Measurements from ENCODE around the gene AP3B1.
"Not testable (repeated sequence)": the region's sequence is repeated elsewhere in the genome, so short reads cannot be mapped to it uniquely, and the experiment has no call there.

The AP3B1 gene

DNA sequence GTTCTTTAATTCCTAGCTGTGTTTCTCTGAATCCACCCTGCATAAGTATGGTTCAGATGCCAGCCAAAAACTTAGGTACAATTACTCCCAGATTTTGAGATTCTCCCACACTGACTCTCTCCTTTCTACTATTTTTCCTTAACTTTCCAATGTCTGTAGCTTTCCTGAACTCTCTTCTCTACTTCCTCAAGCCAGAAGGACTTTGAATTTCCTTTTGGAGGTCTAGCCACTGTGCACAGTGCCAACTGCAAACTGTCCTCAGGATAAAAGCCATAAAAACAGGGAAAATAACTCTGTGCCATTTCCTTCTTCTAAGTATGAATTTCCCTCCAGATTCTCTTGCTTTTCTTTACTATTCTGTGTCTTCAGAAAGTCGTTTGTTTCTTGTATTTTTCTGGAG is 157.2 kb downstream of the AP3B1 start:
- DNase-seq (ENCODE audit: low read depth), result no peak

- DNase-seq (ENCODE audit: low read depth), result no peak
Observed at GRCh38 chr5:78133423-78133822, 161.1 kb downstream of the AP3B1 start.

DNA sequence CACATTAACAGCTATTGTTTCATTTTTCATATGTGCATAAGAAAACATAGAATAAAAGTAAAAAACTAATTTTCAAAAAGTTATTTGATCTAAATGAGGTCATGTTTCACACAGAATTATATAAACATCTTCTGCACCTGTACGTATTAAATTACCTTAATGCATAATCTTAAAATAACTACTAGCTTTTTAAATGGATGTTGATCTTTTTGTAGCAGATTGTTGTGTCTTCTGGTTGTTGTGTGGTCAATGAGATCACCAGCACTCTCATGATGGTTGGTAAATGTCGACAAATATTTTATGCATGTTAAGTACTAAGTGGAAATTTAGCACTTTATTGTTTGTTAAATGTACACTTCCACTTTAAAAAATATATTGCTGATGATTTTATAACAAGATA is 162.0 kb downstream of the AP3B1 start:
- no peak for DNase-seq (ENCODE audit: low read depth)

GRCh38 chr5:78129597-78129996 is 164.9 kb downstream of the AP3B1 start:
- DNase-seq (ENCODE audit: low read depth), result no peak

- DNase-seq (ENCODE audit: low read depth), result no peak
Observed at GRCh38 chr5:78127875-78128274, 166.6 kb downstream of the AP3B1 start.

DNA sequence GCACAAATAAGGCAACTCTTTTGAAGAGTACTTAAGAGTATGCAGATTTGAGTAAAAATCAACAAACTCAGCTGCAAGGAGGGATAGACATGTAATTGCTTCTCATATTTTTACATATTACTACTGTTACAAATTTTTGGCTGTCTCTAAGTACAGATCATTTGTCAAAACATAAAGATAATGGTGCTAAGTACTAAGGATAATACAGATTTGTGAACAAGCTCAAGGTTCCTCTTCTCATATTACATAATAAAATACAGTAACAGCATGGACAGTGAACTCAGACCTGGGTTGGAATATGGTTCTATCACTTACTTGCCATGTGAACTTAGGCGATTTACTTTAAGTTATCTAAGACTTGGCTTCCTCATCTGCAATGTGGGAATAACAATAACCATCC is 168.0 kb downstream of the AP3B1 start:
- no peak for DNase-seq (ENCODE audit: low read depth)

GRCh38 chr5:78116167-78116566 is 178.3 kb downstream of the AP3B1 start:
- no peak for DNase-seq (ENCODE audit: low read depth)

DNA sequence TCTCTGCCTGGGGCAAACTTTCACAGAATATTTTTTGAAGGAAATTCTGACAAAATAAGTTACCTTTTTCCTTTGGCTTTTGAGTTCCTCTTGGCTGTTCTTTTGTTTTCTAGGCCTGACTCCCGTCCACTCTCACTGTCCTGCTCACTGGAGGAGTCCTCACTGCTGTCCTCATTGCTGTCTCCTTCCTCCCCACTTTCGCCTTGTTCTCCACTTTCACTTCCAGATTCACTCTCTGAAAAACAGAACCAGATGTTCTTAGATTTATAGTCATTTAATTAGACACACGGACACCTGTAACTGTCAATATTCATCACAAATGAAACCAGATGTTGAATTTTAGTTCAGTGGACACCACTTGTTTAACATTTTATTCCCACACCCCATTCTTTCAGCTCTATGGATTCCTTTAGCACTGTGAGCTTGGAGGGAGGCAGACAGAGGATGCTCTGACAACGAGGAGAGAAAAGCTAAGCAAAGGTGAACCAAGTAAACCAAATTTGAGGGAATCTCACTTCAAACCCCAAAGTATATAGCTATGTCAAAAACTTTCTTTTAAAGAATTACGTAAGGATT is 180.7 kb downstream of the AP3B1 start:
- no peak for DNase-seq (ENCODE audit: low read depth)

DNA sequence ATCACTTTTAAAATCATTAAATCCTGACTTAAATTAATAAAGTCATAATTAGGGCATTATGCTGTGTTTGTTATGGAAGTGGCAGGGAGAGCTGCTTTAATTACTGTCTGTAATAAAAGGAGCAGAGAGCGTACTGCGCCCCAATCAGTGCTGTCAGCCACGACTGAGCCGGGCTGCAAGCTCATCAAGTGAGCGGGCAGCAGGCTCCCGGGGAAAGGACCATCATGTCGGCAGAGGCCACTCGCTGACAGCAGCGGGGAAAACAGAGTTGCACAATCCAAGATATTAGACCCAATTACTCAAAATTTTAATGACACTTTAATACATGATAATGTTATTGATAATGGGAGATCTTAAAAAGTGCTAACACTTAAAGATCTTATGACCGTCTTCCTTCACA is 181.6 kb downstream of the AP3B1 start:
- DNase-seq (ENCODE audit: low read depth), result no peak

GRCh38 chr5:78109891-78110324 is 184.6 kb downstream of the AP3B1 start:
- DNase-seq (ENCODE audit: low read depth), result no peak

- DNase-seq (ENCODE audit: low read depth), result no peak
Observed at GRCh38 chr5:78108564-78108963, 185.9 kb downstream of the AP3B1 start.

GRCh38 chr5:78103232-78103918 is 191.1 kb downstream of the AP3B1 start:
- DNase-seq (ENCODE audit: low read depth), result no peak

DNA sequence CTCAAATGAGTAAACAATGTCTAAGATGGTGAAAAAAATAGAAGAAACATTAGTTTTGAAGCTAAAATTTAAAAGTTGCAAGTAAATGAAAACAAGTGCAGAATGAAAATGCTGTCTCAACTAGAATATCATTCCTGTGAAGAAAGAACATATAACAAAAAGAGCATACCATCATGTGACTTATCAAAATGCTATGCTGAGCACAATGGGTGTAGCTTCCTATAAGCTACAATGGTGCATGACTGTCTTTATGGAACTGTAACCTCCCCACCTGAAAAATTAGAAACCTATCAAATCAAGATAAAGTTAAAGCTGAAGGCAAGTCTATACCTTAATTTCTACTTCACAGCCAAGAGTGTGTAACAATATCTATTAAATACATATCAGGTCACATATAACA is 192.0 kb downstream of the AP3B1 start:
- DNase-seq (ENCODE audit: low read depth), result no peak

- no peak for DNase-seq (ENCODE audit: low read depth)
Observed at GRCh38 chr5:78095125-78095524, 199.4 kb downstream of the AP3B1 start.

DNA sequence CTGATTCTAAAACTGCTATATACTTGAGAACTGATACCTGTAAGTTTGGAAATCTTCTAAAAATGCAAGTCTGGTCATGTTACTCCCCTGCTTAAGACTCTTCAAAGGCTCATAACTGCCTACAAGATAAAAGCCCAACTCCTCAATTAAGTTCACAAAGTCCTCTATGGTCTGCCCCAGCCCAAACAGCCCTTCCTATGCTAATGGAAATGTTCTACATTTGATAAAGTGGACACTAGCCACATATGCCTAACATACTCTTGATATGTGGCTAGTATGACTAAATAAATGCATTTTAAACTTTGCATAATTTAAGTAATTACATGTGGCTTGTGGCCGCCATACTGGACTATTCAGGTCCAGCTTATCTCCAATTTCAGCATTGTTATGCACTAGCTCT is 204.5 kb downstream of the AP3B1 start:
- DNase-seq (ENCODE audit: low read depth), result no peak

DNA sequence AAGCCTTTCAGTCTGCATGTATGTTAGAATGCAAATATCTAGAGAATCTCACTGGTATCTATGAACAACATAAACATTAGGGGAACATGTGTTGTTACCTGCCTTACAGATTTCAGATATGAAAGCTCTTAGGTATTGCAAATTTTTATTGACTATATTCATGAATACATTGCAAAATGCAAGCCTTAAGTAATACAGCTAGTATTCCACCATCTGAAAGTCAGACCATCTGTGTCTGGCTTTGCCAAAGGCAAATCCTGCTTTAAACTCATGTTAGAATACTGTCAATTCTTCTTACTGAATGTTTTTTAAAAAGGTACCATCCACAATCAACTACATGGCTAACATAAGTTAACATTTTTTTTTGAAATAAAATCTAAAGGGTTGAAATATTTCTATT is 215.6 kb downstream of the AP3B1 start:
- DNase-seq (ENCODE audit: low read depth), result no peak

- DNase-seq (ENCODE audit: low read depth), result no peak
Observed at GRCh38 chr5:78077369-78078068, 217.0 kb downstream of the AP3B1 start.

DNA sequence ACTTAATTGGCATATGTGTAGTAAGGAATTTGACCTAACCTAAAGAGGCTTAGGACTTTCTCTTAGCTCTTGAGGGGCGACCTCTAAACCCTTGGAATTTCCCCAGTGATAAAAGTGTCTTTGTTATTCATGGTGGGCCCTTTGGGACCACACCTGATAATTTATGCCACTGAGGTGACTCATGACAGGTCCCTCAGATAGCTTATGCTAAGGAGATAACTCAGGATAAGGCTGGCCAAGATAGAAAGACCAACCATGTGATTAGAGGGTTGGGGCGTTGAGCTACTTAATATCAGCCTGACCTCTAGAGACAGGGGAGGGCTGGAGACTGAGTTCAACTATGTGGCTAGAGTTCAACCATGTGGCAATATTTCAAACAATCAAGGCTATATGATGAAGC is 218.1 kb downstream of the AP3B1 start:
- no peak for DNase-seq (ENCODE audit: low read depth)

DNA sequence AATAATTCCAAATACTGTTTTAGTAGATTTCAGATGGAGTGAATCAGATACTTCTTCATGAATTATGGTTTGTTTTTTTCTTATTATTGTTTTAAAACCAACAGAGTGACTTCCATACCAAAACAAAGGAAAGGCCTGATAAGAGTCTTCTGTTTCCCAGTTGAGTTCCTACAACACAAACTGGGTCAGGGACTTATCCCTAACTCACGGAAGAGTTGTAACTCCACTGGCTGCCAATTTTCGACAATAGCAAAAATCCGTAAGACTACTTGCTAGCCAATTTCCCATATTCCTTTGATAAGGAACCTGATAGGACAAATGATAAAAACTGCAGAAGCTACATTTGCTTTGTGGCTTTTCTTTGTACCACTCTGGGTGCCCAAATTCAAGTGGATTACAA is 219.2 kb downstream of the AP3B1 start:
- no peak for DNase-seq (ENCODE audit: low read depth)

DNA sequence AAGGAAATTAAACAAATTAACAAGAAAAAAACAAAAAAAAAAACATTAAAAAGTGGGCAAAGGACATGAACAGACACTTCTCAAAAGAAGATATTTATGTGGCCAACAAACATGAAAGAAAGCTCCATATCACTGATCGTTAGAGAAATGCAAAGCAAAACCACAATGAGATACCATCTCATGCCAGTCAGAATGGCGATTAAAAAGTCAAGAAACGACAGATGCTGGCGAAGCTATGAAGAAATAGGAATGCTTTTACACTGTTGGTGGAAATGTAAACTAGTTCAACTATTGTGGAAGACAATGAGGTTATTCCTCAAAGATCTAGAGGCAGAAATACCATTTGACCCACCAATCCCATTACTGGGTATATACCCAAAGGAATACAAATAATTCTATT is 223.8 kb downstream of the AP3B1 start:
- not testable (repeated sequence) for DNase-seq (ENCODE audit: low read depth)

GRCh38 chr5:78067581-78067980 is 226.9 kb downstream of the AP3B1 start:
- not testable (repeated sequence) for DNase-seq (ENCODE audit: low read depth)

- not testable (repeated sequence) for DNase-seq (ENCODE audit: low read depth)
Observed at GRCh38 chr5:78066722-78067121, 227.8 kb downstream of the AP3B1 start.

DNA sequence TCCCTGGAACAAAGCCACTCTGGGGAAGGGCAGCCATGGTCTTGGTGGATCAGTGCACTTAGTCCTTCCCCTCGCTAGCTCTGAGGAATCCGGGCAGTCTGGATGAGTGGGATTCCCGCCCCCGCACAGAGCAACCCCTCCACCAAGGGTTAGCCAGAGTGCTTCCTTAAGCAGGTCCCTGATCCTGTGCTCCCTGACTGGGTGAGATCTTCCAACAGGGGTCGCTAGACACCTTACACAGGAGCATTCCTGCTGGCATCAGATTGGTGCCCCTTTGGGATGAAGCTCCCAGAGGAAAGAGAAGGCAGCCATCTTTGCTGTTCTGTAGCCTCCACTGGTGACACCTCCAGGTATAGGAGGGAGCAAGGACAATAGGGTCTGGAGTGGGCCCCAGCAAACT is 228.8 kb downstream of the AP3B1 start:
- no peak for DNase-seq (ENCODE audit: low read depth)
